ENCODE data around the gene LGR6. TPM values are rescaled to one million over a fixed set of nuclear protein-coding genes. Genes with fewer than 3 reads are reported as not detected.
"Not testable (repeated sequence)": the region's sequence is repeated elsewhere in the genome, so short reads cannot be mapped to it uniquely, and the experiment has no call there.

LGR6 gene
- total RNA-seq, 1 experiment from 2014 or later = 1.0 TPM

DNA sequence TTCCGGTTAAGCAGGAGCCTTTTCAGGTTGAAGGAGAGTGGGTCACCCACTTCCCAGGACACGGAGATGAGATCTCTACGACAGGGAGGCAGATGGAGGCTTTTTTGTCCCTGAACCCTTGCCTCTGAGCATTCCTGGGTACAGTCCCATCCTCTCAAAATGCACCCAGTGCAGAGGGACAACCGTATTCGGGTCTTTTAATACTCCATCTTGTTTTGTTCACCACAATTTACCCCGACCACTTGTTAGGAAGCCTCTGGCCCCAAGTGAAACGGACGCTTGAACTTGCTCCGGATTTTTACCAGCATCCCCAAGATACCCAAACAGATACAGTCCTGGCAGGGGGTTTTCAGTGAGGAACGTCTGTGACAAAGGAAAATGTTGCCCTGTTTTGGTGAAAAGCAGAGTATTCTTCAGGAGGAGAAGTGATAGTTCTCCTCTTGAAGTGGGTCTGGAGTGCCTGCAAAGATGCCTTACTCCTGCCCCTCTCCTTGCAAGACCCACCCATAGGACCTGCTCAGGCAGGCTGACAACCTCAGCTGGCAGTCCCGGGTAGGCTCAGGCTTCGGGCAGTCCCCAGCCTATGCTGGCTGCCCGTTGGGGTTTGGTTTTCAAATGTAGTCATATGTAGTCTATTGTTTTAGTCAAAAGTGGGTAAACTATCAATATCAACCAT lies 48.4 kb upstream of the LGR6 start:
- Mint-ChIP-seq H3K27me3 (ENCODE audit: low read depth) (peaks cover 13% of the 10 kb centered on the region), H3K4me3 (peak overlapping the region; percentile 74 to 84), H3K9me3 (no peaks in the 10 kb centered on the region), H3K36me3 (ENCODE audit: insufficient read depth in 1 of 3, low read depth in 3 of 3) (no peaks in the 10 kb centered on the region; a peak in 3 of 7 replicates), H3K4me1 (peaks cover 15 to 20% of the 10 kb centered on the region in 2 experiments), H3K27ac (no peak overlapping the region)
- WGBS (ENCODE audit: extremely low coverage, insufficient read length, low lambda C conversion rate) = no CpG with 5 or more reads among the region's 13 CpGs
- peaks cover 13% of the 10 kb centered on the region; the same call in 1 of the 2 replicates for H3K79me2 ChIP-seq (ENCODE audit: insufficient read depth, low read length)
- H3K23me2 ChIP-seq (ENCODE audit: insufficient read length, low read depth, low read length, poor library complexity, severe bottlenecking) = peaks cover 14% of the 10 kb centered on the region
- no peak overlapping the region for H2AK5ac ChIP-seq (ENCODE audit: insufficient read length, low read length)
- no peak overlapping the region for H4K8ac ChIP-seq (replicated peaks; ENCODE audit: insufficient read length, low read depth, low read length)
- H3K4me1 ChIP-seq (ENCODE audit: insufficient read depth, low read length) = peaks cover 3% of the 10 kb centered on the region; the same call in 1 of the 2 replicates
- no peak overlapping the region for H2BK5ac ChIP-seq (ENCODE audit: insufficient read length, low read length)
- peak overlapping the region; percentile 59 for H3K9ac ChIP-seq (ENCODE audit: extremely low read depth, insufficient read length, low read length)
- H4K5ac ChIP-seq (ENCODE audit: insufficient read length, low read depth, low read length) = no peak overlapping the region
- no peak overlapping the region for H3K4ac ChIP-seq (ENCODE audit: low read depth, low read length)
- no peak overlapping the region for H2BK12ac ChIP-seq (ENCODE audit: insufficient read length, low read depth, low read length)
- no peaks in the 10 kb centered on the region; the same call in 1 of the 2 replicates for H3K27me3 ChIP-seq (ENCODE audit: insufficient read depth, low read length)
- H2BK15ac ChIP-seq (ENCODE audit: low read depth, low read length) = no peak overlapping the region
- no peak overlapping the region for H3K56ac ChIP-seq (ENCODE audit: insufficient read length, low read depth, low read length)
- TF ChIP-seq, protein P1, sequence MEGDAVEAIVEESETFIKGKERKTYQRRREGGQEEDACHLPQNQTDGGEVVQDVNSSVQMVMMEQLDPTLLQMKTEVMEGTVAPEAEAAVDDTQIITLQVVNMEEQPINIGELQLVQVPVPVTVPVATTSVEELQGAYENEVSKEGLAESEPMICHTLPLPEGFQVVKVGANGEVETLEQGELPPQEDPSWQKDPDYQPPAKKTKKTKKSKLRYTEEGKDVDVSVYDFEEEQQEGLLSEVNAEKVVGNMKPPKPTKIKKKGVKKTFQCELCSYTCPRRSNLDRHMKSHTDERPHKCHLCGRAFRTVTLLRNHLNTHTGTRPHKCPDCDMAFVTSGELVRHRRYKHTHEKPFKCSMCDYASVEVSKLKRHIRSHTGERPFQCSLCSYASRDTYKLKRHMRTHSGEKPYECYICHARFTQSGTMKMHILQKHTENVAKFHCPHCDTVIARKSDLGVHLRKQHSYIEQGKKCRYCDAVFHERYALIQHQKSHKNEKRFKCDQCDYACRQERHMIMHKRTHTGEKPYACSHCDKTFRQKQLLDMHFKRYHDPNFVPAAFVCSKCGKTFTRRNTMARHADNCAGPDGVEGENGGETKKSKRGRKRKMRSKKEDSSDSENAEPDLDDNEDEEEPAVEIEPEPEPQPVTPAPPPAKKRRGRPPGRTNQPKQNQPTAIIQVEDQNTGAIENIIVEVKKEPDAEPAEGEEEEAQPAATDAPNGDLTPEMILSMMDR (conservative IDR thresholded peaks at IDR 0.05) = no peak
- H3K23ac ChIP-seq (ENCODE audit: insufficient read length, low read depth, low read length) = no peak overlapping the region
- H3K9me3 ChIP-seq (ENCODE audit: control insufficient read depth, low read depth, low read length) = no peaks in the 10 kb centered on the region
- H4K20me1 ChIP-seq (ENCODE audit: control insufficient read depth, insufficient read depth, insufficient read length) = no peaks in the 10 kb centered on the region
- H2BK20ac ChIP-seq (ENCODE audit: low read depth, low read length, poor library complexity, severe bottlenecking) = no peak overlapping the region
- peak overlapping the region; percentile 79 for H2AFZ ChIP-seq (ENCODE audit: low read length)
- peak overlapping the region; percentile 35 for H3K18ac ChIP-seq (ENCODE audit: insufficient read length, low read depth, low read length)
- peak overlapping the region; percentile 81 for H3K14ac ChIP-seq (ENCODE audit: insufficient read depth, low read length)
- no peak for DNase-seq
- H2BK120ac ChIP-seq (ENCODE audit: low read depth, low read length, poor library complexity, severe bottlenecking) = no peak overlapping the region
- H3K27ac ChIP-seq (ENCODE audit: insufficient read length, low read depth, low read length) = no peak overlapping the region
- peaks cover 11% of the 10 kb centered on the region for H3K79me1 ChIP-seq (ENCODE audit: insufficient read depth, low read depth, low read length, poor library complexity, severe bottlenecking)
- H3T11ph ChIP-seq (ENCODE audit: low read length) = no peak overlapping the region
- H4K91ac ChIP-seq (ENCODE audit: insufficient read length, low read depth, low read length) = no peak overlapping the region
- H3K4me2 ChIP-seq (ENCODE audit: insufficient read depth, insufficient read length, low read length) = peak overlapping the region; percentile 89

DNA sequence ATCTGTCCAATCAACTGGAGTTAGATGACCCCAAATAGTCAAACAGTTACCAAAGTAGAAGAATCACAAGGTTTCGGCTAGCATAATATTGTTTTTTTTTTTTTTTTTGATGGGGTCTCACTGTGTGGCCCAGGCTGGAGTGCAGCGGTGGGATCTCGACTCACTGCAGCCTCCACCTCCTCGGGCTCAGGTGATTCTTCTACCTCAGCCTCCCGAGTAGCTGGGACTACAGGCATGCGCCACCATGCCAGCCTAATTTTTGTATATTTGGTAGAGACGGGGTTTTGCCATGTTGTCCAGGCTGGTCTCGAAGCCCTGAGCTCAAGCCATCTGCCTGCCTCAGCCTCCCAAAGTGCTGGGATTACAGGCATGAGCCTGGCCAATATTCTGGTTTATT lies 47.9 kb upstream of the LGR6 start:
- not testable (repeated sequence) for H3K27ac Mint-ChIP-seq; H3K27me3 ChIP-seq (ENCODE audit: insufficient read depth, low read length); H4K5ac ChIP-seq (ENCODE audit: insufficient read length, low read depth, low read length); H3K18ac ChIP-seq (ENCODE audit: insufficient read length, low read depth, low read length); H2BK12ac ChIP-seq (ENCODE audit: insufficient read length, low read depth, low read length); H3K9ac ChIP-seq (ENCODE audit: extremely low read depth, insufficient read length, low read length); H3K4me1 ChIP-seq (ENCODE audit: insufficient read depth, low read length); H2BK120ac ChIP-seq (ENCODE audit: low read depth, low read length, poor library complexity, severe bottlenecking); H3K23ac ChIP-seq (ENCODE audit: insufficient read length, low read depth, low read length); H2BK15ac ChIP-seq (ENCODE audit: low read depth, low read length); H3K4me2 ChIP-seq (ENCODE audit: insufficient read depth, insufficient read length, low read length); H3K27ac ChIP-seq (ENCODE audit: insufficient read length, low read depth, low read length); H3K56ac ChIP-seq (ENCODE audit: insufficient read length, low read depth, low read length); H4K8ac ChIP-seq (replicated peaks; ENCODE audit: insufficient read length, low read depth, low read length); H2AFZ ChIP-seq (ENCODE audit: low read length); H2BK5ac ChIP-seq (ENCODE audit: insufficient read length, low read length); H3K4ac ChIP-seq (ENCODE audit: low read depth, low read length); H2AK5ac ChIP-seq (ENCODE audit: insufficient read length, low read length); H2BK20ac ChIP-seq (ENCODE audit: low read depth, low read length, poor library complexity, severe bottlenecking); H3K9me3 ChIP-seq (ENCODE audit: control insufficient read depth, low read depth, low read length); H3K9me3 Mint-ChIP-seq; H3T11ph ChIP-seq (ENCODE audit: low read length); H4K20me1 ChIP-seq (ENCODE audit: control insufficient read depth, insufficient read depth, insufficient read length); H3K14ac ChIP-seq (ENCODE audit: insufficient read depth, low read length); DNase-seq; H4K91ac ChIP-seq (ENCODE audit: insufficient read length, low read depth, low read length); H3K36me3 Mint-ChIP-seq (ENCODE audit: insufficient read depth in 1 of 3, low read depth in 3 of 3)
- Mint-ChIP-seq H3K27me3 (ENCODE audit: low read depth) (peaks cover 13% of the 10 kb centered on the region), H3K4me3 (peak overlapping the region; percentile 74 to 84; a peak in 3 of 5 replicates), H3K4me1 (peaks cover 17 to 20% of the 10 kb centered on the region in 2 experiments)
- peaks cover 12% of the 10 kb centered on the region; the same call in 1 of the 2 replicates for H3K79me2 ChIP-seq (ENCODE audit: insufficient read depth, low read length)
- WGBS (ENCODE audit: extremely low coverage, insufficient read length, low lambda C conversion rate) = no CpG with 5 or more reads among the region's 8 CpGs
- peaks cover 11% of the 10 kb centered on the region for H3K79me1 ChIP-seq (ENCODE audit: insufficient read depth, low read depth, low read length, poor library complexity, severe bottlenecking)
- peaks cover 14% of the 10 kb centered on the region for H3K23me2 ChIP-seq (ENCODE audit: insufficient read length, low read depth, low read length, poor library complexity, severe bottlenecking)

All from H9 (cell line).